Astrocyte (in vitro differentiated cells and primary cell): ENCODE results near the gene PLEKHN1. TPM values are rescaled to one million over a fixed set of nuclear protein-coding genes. Genes with fewer than 3 reads are reported as not detected.
"Not testable (repeated sequence)": the region's sequence is repeated elsewhere in the genome, so short reads cannot be mapped to it uniquely, and the experiment has no call there.

Experiments
- DNase-seq: peaks from one replicate; pipeline ENCODE4 v3.0.0-alpha.2; 2010; ENCODE audit warnings: low read depth
- FAIRE-seq: peaks from 2 replicates; lab custom pipeline; 2011; peaks lifted over from hg19 to GRCh38; lab: Jason Lieb, UNC
- H2AFZ ChIP-seq: 2 replicates; pipeline ENCODE4 v1.6.0; 2012; ENCODE audit warnings: low read depth, low read length, inconsistent platforms
- H3K27ac ChIP-seq: 2 replicates; pipeline ENCODE4 v1.5.1; 2011; ENCODE audit warnings: low read depth, low read length, inconsistent platforms
- H3K27me3 ChIP-seq: 2 replicates; pipeline ENCODE4 v1.6.0; 2011; ENCODE audit warnings: low read length, inconsistent platforms; ENCODE audit not compliant: insufficient read depth
- H3K36me3 ChIP-seq: 2 replicates; pipeline ENCODE4 v1.5.1; 2011; ENCODE audit warnings: low read length, inconsistent platforms; ENCODE audit not compliant: insufficient read depth
- H3K4me1 ChIP-seq: 2 replicates; pipeline ENCODE4 v1.5.1; 2011; ENCODE audit warnings: low read length, inconsistent platforms; ENCODE audit not compliant: insufficient read depth
- H3K4me2 ChIP-seq: 2 replicates; pipeline ENCODE4 v1.6.0; 2012; ENCODE audit warnings: low read length, inconsistent platforms
- H3K4me3 ChIP-seq: 2 replicates; pipeline ENCODE4 v1.5.1; 2011; ENCODE audit warnings: low read depth, mild to moderate bottlenecking, low read length, inconsistent platforms; ENCODE audit not compliant: insufficient read depth
- H3K79me2 ChIP-seq: 2 replicates; pipeline ENCODE4 v1.6.0; 2012; ENCODE audit warnings: mild to moderate bottlenecking, low read length, inconsistent platforms; ENCODE audit not compliant: insufficient read depth
- H3K9ac ChIP-seq: 2 replicates; pipeline ENCODE4 v1.6.0; 2012; ENCODE audit warnings: mild to moderate bottlenecking, low read length, inconsistent platforms
- H3K9me3 ChIP-seq: 2 replicates; pipeline ENCODE4 v1.5.1; 2012; ENCODE audit warnings: low read depth, mild to moderate bottlenecking, low read length, inconsistent platforms; ENCODE audit not compliant: insufficient read depth
- H4K20me1 ChIP-seq: 2 replicates; pipeline ENCODE4 v1.6.0; 2012; ENCODE audit warnings: low read length, inconsistent platforms; ENCODE audit not compliant: insufficient read depth
- H3K27ac Mint-ChIP-seq: one replicate; pipeline ENCODE4 v1.8.0; 2021; ENCODE audit warnings: mild to moderate bottlenecking, mixed read lengths; ENCODE audit not compliant: unreplicated experiment
- H3K27me3 Mint-ChIP-seq: one replicate; pipeline ENCODE4 v1.8.0; 2021; ENCODE audit warnings: low read depth, mixed read lengths; ENCODE audit not compliant: unreplicated experiment
- H3K36me3 Mint-ChIP-seq: one replicate; pipeline ENCODE4 v1.8.0; 2021; ENCODE audit warnings: low read depth, mixed read lengths; ENCODE audit not compliant: unreplicated experiment
- H3K4me1 Mint-ChIP-seq: one replicate; pipeline ENCODE4 v1.8.0; 2021; ENCODE audit warnings: low read depth, mixed read lengths; ENCODE audit not compliant: unreplicated experiment
- H3K4me3 Mint-ChIP-seq: one replicate; pipeline ENCODE4 v1.8.0; 2021; ENCODE audit warnings: mild to moderate bottlenecking, moderate library complexity, mixed read lengths; ENCODE audit not compliant: unreplicated experiment
- H3K9me3 Mint-ChIP-seq: one replicate; pipeline ENCODE4 v1.8.0; 2021; ENCODE audit warnings: mild to moderate bottlenecking, mixed read lengths; ENCODE audit not compliant: unreplicated experiment
- EZH2 ChIP-seq: IDR thresholded peaks from 2 replicates; pipeline ENCODE4 v1.6.1; 2012; ENCODE audit warnings: mild to moderate bottlenecking, low read length, inconsistent platforms; ENCODE audit not compliant: insufficient read depth
- total RNA-seq: library from RNA; stranded (reverse); gene quantifications from 2 replicates; pipeline ENCODE4 v1.2.1, GENCODE V29; 2021
- TF ChIP-seq, protein P1 (sequence below): IDR thresholded peaks from 2 replicates; pipeline ENCODE4 v1.5.1; 2011; ENCODE audit warnings: low read depth, mild to moderate bottlenecking, inconsistent platforms, low read length, moderate library complexity; ENCODE audit not compliant: insufficient read depth

Gene PLEKHN1
- total RNA-seq, 1 donor from 2014 or later, result 2.4 TPM

GRCh38 chr1:975896-976683 lies 9.8 kb downstream of the PLEKHN1 start:
- Mint-ChIP-seq H3K9me3 (no peaks in the 10 kb centered on the region), H3K4me1 (no peaks in the 10 kb centered on the region), H3K4me3 (peak overlapping the region; percentile 57), H3K27ac (no peak overlapping the region), H3K36me3 (peaks cover 5% of the 10 kb centered on the region), H3K27me3 (peaks cover 21% of the 10 kb centered on the region)
- Histone ChIP-seq H3K9me3 (no peaks in the 10 kb centered on the region), H2AFZ (peak overlapping the region; percentile 52), H3K79me2 (no peaks in the 10 kb centered on the region), H3K36me3 (no peaks in the 10 kb centered on the region), H4K20me1 (no peaks in the 10 kb centered on the region), H3K9ac (no peak overlapping the region), H3K4me2 (peak overlapping the region; percentile 48), H3K4me3 (no peak overlapping the region), H3K27me3 (no peaks in the 10 kb centered on the region), H3K4me1 (no peaks in the 10 kb centered on the region), H3K27ac (no peak overlapping the region)
- DNase-seq (no peak), FAIRE-seq (no peak)
- TF ChIP-seq EZH2, result no peak
- TF ChIP-seq, protein P1, sequence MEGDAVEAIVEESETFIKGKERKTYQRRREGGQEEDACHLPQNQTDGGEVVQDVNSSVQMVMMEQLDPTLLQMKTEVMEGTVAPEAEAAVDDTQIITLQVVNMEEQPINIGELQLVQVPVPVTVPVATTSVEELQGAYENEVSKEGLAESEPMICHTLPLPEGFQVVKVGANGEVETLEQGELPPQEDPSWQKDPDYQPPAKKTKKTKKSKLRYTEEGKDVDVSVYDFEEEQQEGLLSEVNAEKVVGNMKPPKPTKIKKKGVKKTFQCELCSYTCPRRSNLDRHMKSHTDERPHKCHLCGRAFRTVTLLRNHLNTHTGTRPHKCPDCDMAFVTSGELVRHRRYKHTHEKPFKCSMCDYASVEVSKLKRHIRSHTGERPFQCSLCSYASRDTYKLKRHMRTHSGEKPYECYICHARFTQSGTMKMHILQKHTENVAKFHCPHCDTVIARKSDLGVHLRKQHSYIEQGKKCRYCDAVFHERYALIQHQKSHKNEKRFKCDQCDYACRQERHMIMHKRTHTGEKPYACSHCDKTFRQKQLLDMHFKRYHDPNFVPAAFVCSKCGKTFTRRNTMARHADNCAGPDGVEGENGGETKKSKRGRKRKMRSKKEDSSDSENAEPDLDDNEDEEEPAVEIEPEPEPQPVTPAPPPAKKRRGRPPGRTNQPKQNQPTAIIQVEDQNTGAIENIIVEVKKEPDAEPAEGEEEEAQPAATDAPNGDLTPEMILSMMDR, result no peak

GRCh38 chr1:976791-977190 lies 10.5 kb downstream of the PLEKHN1 start:
- not testable (repeated sequence) for H2AFZ ChIP-seq, H3K36me3 Mint-ChIP-seq, H3K9ac ChIP-seq, H3K4me2 ChIP-seq, FAIRE-seq, H3K27me3 ChIP-seq, H3K9me3 Mint-ChIP-seq, H3K4me3 Mint-ChIP-seq, H3K36me3 ChIP-seq, H3K4me1 ChIP-seq, H3K27ac ChIP-seq, H3K27ac Mint-ChIP-seq, H3K4me1 Mint-ChIP-seq, H4K20me1 ChIP-seq, H3K4me3 ChIP-seq, H3K9me3 ChIP-seq, H3K79me2 ChIP-seq, DNase-seq
- H3K27me3 Mint-ChIP-seq, result peaks cover 23% of the 10 kb centered on the region

- no peaks in the 10 kb centered on the region for H3K9me3 Mint-ChIP-seq
- H3K27ac Mint-ChIP-seq, result peak overlapping the region; percentile 26
- DNase-seq, result no peak
- Histone ChIP-seq H4K20me1 (no peaks in the 10 kb centered on the region), H2AFZ (no peak overlapping the region), H3K4me3 (no peak overlapping the region), H3K9me3 (no peaks in the 10 kb centered on the region), H3K79me2 (no peaks in the 10 kb centered on the region), H3K4me2 (no peak overlapping the region), H3K4me1 (no peaks in the 10 kb centered on the region), H3K27ac (no peak overlapping the region), H3K27me3 (peaks cover 4% of the 10 kb centered on the region), H3K36me3 (no peaks in the 10 kb centered on the region), H3K9ac (no peak overlapping the region)
- peaks cover 5% of the 10 kb centered on the region for H3K36me3 Mint-ChIP-seq
- H3K4me1 Mint-ChIP-seq, result no peaks in the 10 kb centered on the region
- no peak overlapping the region for H3K4me3 Mint-ChIP-seq
- H3K27me3 Mint-ChIP-seq, result peaks cover 29% of the 10 kb centered on the region
- no peak for FAIRE-seq
- no peak for TF ChIP-seq EZH2
- TF ChIP-seq, protein P1, result no peak
Measured at GRCh38 chr1:978069-978834, 12.0 kb downstream of the PLEKHN1 start.
